ENCODE measurements around the gene SERPINB8.
"Not testable (repeated sequence)": the region's sequence is repeated elsewhere in the genome, so short reads cannot be mapped to it uniquely, and the experiment has no call there.

The SERPINB8 gene, protein sequence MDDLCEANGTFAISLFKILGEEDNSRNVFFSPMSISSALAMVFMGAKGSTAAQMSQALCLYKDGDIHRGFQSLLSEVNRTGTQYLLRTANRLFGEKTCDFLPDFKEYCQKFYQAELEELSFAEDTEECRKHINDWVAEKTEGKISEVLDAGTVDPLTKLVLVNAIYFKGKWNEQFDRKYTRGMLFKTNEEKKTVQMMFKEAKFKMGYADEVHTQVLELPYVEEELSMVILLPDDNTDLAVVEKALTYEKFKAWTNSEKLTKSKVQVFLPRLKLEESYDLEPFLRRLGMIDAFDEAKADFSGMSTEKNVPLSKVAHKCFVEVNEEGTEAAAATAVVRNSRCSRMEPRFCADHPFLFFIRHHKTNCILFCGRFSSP

DNA sequence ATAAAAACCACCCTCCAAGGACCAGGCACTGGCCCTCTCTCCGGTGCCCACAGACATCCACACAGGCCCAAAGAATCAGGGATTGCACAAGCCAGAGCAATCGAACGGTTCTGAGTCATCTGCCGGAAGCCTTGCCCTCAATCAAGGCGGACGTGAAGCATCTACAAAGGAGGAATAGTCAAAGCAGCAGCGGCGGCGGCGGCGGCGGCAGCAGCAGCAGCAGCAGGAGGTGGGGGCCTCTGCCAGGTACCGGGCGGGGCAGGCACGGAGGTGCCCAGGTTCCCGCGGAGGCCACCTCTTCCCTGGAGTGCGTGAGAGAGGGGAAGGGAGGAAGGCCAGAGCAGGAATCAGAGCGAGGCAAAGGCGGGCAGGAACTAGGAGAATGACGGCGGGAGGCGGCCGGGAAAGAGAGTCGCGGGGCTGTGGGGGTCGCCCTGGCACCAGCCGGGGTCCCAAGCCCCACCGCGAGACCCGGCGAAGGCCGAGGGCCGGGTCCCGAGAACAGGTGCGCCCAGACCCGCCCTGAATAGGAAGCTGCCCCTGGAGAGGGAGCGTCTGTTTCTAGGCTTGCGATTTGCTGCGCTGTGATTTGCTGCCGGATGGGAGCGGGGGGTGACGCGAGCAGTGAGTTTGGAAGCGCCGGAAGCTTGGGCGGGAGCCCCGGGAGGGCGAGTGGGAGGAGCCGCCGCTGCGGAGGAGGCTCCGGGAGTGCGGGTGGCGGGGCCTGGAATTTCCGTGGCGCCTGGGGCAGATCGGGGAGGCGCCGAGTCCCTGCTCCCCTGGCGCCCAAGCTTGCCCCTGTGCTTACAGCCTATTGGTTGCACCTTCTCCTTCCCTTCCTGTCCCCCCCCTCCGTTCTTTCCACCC, at the start of gene SERPINB8:
Gene SERPINB8 (plus strand): TSS at position 140 of the 867 bp plus-strand sequence. CDS start 8,228 bp downstream, outside the sequence.
- DNase-seq = peak; percentile 99

DNA sequence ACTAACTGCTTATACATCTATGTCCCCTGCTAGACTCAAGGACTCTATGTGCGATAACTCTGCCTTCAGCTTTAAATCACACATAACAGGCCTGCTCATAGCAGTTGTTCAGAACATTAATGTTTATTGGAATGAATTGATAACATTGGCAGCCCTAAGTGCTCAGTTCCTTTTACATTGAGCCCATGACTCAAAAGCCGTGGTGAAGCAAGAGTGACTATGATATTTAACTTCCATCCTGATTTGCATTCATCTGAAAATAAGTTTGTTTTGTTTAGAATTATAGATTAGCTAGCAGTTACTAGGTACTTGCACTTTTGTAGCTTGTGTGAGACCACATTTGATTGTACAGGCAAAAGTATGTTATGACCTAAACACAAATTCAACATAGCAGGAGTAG, 47.8 kb upstream of the SERPINB8 start:
- DNase-seq = no peak

DNA sequence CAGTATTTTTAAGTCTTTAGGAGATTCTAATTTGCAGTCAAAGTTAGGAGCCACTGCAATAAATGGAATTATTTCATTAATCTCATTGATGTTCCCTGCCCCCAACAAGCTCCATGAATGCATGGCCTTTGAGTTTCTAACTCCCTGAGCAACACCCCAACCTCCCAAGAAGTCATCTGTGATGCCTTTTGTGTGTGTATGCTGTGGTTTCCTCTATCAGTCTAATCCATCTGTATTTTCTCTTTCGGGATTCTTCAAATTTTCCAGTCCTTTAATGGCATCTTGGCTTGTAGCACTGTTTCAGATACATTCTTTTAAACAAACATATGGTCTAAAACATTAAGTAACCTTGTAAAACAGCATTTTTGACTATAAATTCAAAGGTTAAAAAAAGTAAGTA, 45.3 kb upstream of the SERPINB8 start:
- no peak for DNase-seq

DNA sequence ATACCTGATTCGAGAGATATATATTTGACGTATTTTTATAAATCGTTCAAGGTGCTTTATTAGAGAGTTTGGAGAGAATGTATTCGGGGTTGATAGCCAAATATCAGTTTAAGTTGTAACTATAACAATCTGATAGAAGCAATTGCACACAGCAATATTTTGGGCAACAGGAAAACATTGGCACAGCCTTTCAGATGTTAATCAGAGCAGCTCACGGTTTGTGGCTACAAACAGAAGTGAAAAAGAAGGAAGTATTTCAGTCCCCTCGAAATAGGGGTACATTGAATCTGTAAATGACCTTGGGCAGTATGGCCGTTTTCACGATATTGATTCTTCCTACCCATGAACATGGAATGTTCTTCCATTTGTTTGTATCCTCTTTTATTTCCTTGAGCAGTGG, 41.5 kb upstream of the SERPINB8 start:
- no peak for DNase-seq

DNA sequence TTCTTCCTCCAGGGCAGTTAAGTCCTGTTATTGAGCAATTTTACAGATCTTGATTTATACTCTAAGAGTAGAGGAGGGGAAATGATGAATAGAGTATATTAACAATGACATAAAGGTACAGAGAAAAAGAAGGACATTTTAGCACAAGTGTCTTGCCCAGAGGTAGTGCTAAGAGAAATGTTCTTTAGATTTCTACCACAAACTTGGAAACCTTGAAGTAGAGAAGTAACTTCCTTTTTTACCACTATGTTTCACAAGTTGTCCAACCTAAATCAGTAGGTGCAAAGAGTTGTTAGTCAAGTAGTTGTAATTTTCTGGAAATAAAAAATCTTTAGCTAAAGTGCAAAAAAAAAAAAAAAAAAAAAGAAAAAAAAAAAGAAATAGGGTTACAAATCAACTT, 40.5 kb upstream of the SERPINB8 start:
- DNase-seq = not testable (repeated sequence)

DNA sequence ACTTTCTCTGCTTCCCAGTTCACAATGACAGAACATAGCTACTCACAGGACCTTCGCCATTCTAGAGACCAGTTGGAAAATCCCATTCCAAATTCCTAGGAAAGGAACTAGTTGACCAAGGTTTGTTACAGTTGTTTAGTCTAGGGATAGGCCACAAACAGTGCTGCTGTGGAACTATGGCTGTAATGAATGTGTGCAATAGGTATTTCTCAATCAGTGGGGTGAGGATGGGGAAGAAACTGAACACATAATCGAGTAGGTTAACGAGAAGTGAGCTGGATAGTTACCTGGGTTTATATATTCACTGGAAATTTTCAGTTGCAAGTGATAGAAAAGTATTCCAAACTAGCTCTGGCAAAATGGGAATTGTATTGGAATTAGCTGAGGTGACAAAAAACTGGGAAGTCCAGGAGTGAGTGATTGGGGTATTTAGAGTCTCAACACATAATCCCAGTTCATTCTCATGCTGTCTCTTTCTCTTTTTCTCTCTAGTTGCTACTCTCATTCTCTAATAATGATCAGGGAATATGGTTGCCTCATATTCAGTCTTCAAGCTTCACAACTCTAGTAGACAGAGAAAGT, 39.0 kb upstream of the SERPINB8 start:
- no peak for DNase-seq

DNA sequence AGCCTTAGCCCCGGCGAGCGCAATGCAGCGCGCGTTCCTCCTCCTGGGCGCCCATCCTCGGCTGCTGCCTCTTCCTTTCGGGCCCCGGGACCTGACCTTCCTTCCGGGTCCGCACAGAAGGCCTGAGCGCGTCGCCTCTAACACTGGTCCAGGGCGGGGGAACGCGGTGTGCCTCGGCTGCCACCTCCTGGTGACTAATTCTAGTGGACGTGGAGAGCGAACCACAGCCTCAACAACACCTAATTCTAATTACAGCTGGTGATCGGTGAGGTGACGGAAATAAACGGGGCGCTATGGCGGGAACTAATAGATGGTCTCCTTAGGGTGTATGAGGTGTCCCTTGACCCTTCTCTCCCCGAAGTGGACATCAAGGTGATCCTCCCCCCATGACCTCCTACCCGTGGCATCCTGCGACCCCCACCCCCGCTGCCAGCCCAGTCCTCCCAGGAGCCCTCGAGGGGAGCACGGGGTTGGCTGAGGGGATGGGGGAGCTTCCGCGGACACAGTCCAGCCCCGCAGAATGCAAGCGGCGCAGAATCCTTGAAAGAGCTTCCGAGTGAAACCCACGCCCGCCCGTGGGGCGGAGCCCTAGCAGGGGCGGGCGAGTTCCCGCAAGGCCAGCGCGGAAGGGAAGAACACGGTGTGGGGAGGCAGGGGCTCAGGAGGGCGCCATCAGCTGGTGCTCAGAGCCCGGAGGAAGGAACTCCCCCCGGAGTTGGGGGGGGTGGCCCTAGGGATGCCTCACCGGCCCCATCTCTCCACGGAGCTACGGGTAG, 33.5 kb upstream of the SERPINB8 start:
- peak; percentile 91 for DNase-seq

DNA sequence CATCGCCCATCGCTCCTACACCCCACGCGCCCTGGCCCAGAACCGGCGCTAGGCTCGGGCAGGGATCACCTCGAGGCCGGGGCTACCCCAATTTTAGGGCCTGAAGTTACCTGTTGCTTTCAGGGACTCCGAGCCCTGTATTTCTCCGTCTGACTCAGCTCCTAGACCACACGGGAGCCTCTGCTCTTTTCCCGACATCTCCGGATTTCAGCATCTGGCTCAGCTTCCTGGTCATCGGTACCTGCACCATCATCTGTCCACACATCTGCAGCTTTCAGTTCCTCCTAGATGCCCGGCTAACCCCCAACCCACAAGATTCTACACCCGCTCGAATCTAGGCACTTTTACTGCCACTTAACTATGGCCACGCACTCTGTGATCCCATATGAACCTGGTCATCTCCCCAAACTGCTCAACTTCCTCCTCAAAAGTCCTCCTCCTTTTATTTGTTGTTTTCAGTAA, 32.9 kb upstream of the SERPINB8 start:
- no peak for DNase-seq

DNA sequence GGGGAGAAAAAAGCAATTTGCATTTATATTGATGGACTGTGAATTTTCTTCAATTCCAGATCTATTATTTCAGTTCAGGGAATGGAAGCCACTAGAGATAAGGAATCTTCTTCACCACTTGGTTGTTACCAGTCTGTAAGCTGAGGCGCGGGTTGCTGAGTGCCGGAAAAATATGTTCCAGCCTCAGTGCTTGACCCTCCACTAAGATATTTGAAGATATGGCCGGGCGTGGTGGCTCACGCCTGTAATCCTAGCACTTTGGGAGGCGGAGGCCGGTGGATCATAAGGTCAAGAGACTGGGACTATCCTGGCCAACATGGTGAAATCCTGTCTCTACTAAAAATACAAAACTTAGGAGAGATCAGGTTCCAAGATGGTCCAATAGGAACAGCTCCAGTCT, 29.9 kb upstream of the SERPINB8 start:
- no peak for DNase-seq

DNA sequence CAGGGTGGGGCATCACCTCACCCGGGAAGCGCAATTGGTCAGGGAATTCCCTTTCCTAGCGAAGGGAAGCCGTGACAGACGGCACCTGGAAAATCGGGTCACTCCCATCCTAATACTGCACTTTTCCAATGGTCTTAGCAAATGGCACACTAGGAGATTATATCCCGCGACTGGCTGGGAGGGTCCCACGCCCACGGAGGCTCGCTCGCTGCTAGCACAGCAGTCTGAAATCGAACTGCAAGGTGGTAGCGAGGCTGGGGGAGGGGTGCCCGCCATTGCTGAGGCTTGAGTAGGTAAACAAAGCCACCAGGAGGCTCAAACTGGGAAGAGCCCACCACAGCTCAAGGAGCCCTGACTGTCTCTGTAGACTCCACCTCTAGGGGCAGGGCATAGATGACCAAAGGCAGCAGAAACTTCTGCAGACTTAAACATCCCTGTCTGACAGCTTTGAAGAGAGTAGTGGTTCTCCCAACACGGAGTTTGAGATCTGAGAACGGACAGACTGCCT, 29.3 kb upstream of the SERPINB8 start:
- DNase-seq = not testable (repeated sequence)

DNA sequence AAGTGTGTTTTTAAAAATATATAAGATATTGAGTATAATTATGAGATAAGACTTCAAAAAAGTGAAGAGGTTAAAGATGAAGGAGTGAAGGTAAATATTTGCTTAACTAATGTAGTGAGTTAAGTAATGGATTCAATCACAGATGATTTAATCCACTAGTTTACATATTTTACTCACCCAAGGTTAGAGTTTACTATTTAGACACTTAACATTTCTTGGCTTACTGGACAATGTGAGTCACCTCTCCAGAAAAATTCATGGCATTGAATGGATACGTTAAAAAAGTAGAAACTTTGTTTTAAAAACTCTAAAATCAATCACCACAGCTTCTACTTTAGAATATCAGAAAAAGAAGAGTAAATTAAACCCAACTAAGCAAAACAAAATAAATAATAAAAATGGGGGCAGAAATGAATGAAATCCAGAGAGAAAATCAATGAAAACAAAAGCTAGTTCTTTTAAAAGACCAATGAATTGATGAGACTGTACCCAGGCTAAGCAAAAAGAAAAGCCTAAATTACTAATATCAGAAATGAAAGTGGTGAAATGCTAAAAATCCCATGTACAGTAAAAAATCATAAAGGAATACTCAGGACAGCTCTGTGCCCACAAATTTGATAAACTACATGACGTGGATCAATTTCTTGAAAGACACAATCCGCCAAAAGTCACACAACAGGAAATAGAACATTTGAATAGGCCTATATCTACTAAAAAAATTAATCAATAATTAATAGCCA, 22.7 kb upstream of the SERPINB8 start:
- no peak for DNase-seq

DNA sequence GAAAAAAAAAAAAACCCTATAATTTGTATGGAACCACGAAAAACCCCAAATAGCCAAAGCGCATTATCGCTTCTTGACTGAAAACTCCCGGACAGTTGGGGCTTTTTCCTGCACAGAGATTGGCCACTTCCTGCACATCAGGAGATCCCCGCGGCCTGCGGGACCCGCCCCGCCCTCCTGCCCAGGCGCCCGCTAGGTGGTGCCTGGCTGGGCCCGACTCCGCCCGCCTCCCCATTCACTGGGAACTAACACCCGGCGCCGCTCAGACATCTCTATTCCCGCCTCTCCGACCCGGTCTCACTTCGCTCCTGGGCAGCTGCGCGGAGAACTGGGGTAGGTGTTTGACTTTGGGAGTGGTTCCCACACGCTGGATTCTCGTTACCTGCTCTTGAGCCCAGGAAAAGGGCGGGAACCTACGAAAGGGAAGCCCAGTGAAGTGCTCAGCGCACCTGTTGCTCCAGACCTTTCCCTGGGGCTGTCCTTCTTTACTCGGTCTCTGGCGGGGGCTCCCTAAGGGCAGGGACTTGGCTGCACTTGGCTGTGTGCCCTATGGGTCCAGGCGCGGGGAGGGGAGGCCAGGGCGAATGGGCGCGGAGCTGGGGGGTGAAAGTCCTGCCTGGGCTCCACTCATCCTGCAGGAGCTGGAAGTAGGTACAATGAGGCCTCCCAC, 20.7 kb upstream of the SERPINB8 start, which contains the start of gene HMSD:
Gene HMSD (plus strand): TSS at position 234 of the 670 bp plus-strand sequence. CDS start 4,155 bp downstream, outside the sequence.
- DNase-seq = peak; percentile 93

DNA sequence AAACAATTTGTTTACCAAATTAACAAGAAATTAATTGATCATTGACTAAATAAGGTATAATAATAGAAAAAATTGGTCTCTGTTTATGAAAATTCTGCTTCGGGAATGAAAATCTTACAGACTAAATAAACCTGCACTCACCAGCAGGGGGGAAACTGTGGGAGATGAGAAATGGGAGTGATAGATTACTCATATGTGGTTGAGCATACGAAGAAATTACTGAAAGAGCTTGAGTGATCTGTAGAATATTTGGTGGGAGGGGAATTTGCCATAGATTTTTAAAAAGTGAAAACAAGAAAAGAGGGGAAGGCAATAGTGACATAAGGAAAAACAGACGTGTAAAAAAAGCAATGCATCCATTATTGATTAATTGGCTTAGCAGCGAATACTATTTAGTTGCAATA, 18.6 kb upstream of the SERPINB8 start:
- DNase-seq = no peak

DNA sequence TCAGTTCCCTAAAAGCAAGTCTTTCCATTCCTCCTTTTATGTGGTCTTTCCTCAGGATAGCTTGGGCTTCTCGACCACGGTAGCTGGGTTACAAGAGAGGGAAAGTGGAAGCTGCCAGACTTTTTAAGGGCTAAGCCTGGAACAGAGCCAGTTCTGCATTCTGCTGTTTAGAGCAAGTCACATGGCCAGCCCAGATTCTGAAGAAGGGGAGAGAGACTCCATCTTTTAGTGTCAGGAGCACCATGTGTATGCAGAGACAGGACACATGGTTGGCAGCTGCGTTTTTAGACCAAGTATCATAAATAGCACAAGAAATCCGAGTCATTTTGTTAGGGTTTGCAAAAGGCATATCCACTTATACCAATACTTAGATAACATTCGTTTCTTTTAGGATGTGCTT, 16.1 kb upstream of the SERPINB8 start:
- no peak for DNase-seq

DNA sequence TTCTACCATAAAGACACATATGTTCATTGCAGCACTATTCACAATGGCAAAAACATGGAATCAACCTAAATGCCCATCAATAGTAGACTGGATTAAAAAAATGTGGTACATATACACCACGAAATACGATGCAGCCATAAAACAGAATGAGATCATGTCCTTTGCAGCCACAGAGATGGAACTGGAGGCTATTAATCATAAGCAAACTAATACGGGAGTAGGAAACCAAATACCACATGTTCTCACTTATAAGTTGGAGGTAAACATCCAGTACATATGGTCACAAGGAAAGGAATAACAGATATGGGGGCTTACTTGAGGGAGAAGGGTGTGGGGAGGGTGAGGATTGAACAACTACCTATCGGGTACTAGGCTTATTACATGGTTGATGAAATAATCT, 13.1 kb upstream of the SERPINB8 start:
- no peak for DNase-seq

DNA sequence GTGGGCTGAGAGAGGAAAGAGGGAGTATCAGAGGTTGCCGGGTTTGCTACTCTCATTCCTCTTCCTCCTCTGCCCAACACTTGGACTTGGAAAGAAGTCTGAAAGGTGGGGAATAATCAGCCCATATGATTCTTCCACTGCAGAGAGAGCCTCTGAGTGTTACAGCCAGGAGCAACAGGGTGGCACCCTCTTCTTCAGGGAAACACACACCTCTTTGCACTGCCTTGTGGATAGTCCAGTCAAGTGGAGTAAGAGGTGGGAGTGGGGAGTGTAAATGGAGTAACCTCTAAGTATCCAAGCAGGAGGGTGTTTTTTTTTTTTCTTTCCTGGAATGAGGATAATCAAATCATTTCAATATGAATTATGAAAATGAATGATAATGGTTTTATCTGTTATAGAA, 9.0 kb upstream of the SERPINB8 start:
- DNase-seq = no peak

DNA sequence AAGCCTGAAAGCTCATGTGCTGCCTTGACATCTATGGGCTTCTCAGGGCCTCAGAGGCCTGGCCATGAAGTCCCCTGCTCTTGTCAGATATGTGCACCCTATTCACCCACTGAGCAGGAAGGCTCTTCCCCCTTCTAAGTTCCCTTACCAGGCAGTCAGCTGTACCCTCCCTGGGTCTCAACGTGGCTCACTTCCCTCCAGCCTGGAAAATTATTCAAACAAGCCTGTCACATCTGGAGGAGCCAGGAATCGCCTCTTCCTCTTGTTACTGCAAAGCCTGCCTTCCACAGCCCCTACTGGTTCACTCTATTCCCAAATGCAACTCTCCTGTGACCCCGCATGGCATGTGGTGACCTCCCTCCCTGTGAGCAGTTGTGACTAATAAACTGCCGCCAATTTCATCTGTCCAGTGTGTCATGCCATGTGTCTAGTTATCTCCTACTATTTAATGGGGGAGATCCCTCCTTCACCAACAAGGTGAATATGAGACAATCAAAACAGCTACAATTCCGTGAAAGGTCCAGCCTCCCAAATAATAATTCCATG, 8.4 kb upstream of the SERPINB8 start:
- no peak for DNase-seq

DNA sequence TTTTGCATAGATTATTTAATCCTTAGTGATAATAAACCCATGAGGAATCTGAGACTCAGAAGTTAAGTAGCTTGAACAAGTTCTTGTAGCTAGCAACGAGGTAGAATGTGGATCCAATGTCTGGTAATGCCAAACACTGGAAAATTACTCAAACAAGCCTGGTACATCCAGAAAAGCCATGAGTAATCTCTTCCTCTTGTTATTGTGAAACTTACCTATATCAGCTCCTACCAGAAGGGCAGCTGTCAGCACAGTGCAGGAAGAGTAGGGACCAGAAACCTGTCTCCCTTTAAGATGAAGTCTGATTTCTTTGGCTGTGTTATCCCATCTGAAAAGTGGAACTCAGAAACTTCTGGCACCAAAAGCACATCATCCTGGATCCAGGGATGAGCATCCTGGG, 7.7 kb upstream of the SERPINB8 start:
- no peak for DNase-seq

DNA sequence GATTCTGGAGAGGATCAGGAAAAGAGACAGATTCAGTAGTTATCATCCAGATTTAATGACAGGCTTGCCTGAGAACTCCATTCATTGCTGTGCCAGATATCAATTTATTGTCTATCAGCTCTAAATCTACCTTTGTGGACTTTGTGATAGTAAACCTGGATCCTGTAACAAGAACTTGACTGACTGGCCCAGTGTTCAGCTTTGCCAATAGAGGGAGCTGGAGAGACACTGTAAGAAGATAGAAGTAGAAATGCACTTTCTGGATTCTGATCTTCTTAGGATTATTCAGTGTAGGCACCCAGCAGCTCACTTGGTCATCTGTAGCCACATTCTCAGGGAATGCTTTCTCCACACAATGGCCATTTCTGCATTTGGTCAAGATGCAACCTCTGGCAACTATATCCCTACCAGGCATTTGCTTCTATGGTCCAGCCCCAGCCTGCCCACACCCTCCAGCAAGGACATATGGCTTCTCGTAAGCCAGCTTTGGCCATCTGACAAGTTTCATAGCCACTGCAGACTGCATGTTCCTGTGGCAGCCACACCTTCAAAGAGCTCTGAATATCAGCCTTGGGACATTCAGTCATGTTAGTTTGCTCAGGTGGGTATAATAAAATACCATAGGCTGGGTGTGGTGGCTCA, 6.1 kb upstream of the SERPINB8 start:
- DNase-seq = peak; percentile 57

DNA sequence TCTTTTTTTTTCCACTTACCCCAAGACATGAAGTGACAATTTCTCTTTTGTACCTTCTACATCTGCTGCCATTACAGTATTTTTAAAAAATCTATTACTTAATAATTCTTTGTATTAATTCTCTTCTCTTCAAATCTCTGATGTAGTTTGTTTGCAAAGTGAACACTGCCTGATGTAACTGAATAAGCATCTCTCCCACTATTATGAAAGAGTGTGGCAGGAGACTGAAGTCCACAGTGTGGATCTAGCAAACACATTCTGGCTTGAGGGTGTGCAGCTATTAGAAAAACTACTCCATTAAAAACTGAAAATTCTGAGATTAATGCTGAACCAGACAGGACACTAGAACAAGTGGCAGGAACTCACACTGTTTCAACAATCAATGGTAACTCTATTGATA, 5.0 kb upstream of the SERPINB8 start:
- no peak for DNase-seq

All from COR-L47 (cell line).